ENCODE results near the gene GPR149.

DNA sequence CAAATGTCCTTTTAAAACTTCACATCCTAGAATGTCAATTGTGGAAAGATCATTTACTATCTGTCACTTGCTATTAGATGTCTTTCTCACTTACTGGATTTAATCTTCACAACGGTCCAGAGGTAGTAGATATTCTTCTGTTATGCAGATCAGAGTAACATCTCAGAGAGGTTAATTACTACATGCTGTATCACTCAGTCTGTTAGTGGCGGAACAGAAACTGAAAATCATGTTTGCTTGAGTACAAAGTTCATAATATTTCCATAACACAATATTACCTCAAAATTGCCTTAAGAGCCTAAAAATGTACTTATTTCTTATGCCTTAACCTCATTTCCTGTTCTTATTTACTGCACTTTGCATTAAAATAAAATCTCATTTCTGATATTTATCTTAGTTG is 28.6 kb upstream of the GPR149 start:
- TF ChIP-seq, protein P1, sequence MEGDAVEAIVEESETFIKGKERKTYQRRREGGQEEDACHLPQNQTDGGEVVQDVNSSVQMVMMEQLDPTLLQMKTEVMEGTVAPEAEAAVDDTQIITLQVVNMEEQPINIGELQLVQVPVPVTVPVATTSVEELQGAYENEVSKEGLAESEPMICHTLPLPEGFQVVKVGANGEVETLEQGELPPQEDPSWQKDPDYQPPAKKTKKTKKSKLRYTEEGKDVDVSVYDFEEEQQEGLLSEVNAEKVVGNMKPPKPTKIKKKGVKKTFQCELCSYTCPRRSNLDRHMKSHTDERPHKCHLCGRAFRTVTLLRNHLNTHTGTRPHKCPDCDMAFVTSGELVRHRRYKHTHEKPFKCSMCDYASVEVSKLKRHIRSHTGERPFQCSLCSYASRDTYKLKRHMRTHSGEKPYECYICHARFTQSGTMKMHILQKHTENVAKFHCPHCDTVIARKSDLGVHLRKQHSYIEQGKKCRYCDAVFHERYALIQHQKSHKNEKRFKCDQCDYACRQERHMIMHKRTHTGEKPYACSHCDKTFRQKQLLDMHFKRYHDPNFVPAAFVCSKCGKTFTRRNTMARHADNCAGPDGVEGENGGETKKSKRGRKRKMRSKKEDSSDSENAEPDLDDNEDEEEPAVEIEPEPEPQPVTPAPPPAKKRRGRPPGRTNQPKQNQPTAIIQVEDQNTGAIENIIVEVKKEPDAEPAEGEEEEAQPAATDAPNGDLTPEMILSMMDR (IDR thresholded peaks at IDR 0.05 in 4 of 5, conservative IDR thresholded peaks at IDR 0.05 in 1 of 5): no peak
- TF ChIP-seq POLR2A (IDR thresholded peaks at IDR 0.05): no peak
